ENCODE data around the gene TBC1D22A.

TBC1D22A gene

DNA sequence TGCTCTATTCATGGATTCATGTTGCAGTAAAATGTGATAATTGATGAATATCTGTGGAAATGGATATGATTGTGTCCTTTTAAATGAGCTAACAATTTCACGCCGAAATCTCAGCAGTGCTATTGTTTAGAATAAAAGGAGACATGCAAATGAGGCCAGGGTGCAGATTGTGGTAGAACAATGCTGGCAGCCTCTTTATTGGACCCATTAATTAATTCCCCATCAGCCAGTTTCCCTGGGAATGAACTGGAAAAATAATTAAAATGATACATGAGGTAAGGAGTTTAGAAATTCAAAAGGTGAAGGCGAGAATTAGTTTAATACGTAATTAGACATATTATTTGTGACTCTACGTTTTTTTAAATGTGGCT lies 306.2 kb downstream of the TBC1D22A start:
- DNase-seq: no peak

DNA sequence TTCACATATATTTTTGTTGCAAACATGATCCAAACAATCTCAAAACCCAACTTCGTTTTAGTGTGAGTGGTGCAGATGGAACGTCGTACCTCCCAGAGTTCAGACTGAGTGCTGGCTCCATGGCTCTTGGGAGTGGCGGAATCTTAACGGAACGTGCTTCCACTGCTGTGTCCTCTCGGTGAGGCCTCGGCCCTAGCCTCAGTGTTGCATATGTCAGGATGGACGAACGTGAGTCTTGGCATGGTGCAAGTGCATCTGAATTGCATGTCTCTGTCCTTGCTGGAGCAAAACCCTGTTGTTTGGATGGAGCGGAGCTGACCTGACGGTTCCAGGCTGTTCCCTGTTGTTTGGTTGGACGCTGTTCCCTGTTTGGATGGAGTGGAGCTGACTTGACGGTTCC lies 306.8 kb downstream of the TBC1D22A start:
- no peak for DNase-seq

DNA sequence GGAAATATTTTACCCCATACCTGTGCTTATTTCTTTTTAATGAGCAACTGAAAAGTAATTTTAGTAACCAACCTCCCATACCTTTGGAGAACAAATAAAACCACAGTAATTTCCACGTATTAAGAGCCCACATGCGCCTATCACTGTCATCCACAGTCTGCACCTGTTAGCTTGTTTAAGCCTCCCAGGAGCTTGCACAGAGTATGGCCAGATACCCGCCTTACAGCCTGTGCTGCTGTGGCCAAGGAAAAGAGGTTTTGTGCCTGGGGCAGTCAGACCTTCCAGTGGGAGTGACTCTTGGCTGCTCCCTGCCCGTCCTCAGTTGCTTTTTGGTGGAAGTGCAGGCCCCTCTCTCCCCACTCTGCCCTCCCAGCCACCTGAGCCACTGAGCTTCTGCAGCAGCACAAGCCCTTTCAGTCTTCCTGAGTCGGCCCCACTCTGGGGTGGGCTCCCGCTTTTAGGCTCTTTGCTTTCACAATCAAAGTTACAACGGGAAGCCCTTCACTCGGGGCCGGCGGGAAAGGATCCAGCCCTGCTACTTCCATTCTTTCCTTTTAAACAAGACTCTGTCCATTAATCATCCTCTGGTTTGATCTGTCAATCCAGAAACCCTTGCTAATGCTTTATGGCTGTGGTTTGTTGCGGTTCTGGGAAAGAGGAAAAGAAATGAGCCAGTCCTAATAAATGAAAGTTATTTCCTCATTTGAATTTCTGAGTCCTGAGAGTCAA lies 308.8 kb downstream of the TBC1D22A start:
- no peak for DNase-seq

DNA sequence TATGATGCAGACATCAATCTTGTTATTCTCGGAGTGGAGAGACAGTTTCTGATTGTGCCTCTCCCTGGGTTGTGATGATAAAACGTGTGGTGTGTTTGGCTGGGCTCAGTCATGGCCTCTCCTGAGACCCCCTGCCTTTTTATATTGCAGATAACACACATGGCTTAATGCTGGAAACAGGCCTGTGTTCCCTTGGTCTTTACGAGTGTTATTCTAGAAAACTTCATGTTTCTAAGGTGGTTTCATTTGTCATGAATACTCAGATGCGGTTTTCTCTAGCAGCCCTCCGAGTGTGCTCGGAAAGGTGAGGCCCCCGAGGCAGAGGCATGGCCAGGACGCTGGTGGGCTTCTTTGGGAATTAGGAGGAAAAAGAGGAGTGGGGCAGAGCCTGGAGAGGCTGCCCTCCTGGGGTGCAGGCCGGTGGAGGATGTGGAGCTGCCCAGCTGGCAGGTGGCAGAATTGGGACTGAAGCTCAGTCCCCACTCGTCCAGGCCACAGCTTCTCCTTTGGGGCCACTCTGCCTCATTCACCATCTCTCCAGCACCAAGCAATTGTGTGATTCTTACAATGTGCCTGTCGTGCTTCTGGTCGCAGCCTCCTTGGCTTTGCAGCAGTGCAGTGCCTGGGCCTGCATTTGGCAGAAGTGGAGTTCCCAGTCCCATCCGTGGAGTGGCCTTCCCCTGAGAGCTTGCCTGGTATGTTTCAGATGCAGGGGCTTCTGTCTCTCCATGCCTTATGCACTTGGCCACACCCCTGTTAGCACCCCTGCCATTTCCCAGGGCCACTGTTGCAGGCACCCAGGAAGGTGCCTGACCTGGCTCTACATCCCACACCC lies 309.6 kb downstream of the TBC1D22A start:
- peak; percentile 25 for DNase-seq

DNA sequence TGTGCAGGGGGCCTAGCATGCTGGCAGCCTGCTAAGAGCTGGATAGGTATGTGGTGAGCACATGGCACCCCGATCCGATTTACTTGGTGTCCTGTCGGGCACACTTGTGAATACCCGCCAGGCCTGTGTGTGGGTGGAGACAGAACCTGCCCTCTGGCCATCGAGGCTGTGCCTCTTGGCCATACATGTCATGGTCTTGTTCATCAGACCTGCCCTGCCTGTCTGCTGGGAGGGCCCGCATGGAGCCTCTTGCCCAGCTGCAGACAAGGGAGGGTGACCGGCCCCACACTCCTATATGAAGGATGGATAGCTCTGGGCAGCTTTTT lies 310.2 kb downstream of the TBC1D22A start:
- no peak for DNase-seq

DNA sequence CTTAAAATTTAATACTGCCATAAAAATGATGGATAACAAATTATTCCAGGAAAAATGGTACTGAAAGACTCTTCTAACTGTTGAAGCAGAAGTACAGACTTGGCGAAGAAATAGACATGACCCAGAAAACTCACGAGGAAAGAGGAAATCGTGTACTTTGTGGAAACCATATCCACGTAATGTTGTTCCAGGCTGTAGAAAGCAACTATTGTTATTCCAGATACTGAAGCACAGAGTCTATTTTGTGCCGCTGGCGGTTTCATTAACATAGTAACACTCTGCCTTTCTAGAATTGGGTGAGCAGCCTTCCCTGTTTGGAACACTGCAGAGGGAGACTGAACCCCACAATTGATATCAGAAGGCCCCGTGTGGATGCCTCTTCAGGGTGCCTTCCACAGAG lies 310.6 kb downstream of the TBC1D22A start:
- DNase-seq: no peak

DNA sequence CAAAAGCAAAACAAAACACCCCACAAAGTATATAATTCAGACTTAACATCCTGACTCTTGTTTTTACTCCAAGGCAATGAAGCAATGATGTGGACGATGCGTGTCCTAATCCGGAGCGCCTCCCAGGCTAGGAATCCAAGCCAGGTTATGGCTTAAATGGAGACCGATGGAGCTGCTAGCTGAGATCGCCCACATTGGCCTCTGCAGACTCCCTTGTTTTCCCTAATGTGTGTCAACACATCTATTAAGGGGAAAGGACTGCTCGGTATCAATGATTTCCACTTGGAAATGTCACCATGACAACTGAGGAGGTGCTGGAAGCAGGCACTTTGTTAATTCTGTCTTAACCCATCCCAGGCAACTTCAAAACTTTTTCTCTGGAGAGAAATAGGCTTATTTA lies 311.7 kb downstream of the TBC1D22A start:
- no peak for DNase-seq

DNA sequence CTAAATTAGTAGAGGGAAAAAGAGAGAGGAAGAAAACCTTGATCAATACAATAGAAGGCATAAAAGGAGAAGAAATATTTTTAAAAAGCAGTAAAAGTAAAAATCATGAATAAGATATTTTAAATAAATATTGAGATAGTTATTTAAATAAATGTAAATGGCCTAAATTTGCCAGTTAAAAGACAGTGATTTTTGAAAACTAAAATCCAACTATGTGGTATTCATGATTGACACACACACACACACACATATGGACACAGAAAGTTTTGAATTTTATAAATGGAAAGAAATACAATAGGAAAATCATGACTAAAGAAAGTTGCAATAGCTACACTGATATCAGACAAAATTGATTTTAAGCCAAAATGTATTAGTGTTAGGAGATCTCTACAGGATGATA lies 313.1 kb downstream of the TBC1D22A start:
- no peak for DNase-seq

DNA sequence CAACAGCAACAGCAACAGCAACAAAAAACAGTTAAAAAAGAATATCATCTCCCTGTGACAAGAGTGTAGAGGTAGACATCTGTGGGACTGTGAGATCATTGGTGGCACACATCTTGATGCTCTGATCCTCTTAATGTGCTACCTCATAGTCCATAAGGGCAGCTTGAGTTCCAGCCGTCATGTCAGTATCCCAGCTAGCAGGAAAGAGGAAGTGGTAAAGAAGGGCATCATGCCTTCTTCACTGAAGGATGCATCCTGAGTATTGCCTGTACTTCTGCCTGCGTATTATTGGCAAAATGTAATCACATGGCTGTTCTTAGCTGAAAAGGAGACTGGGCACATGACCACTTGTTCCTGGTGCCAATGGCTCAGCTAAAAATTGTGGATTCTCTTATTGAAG lies 314.3 kb downstream of the TBC1D22A start:
- no peak for DNase-seq

DNA sequence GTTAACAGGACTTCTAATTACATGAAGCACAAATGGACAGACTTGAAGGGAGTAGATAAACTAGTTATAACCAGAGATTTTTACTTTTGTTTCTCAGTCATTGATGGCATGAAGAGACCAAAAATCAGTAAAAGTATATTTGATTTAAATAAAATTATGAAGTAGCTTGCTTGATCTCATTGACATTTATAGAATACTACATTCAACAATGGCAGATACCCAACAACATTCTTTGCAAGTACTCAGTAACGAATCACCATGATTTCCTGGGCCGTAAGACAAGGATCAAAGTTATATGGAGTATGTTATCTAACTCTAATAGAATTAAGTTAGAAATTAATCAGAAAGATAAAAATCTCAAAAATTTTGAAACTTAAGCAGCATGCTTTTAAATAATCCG lies 317.6 kb downstream of the TBC1D22A start:
- DNase-seq: no peak

DNA sequence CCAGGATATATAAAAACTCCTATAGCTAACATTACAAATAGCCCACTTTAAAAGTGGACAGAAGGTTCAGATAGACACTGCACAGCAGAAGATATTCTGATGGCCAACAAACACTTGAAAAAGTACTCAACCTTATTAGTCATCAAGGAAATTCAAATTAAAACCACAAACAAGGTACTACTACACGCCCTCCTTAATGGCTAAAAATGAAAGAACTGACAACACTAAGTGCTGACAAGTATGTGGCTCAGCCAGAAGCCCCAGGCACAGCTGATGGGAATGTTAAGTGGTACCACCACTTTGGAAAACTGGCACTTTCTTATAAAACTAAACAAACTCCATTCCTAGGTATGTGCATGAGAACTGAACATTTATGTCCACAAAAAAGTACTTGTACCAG lies 320.1 kb downstream of the TBC1D22A start:
- DNase-seq: no peak

DNA sequence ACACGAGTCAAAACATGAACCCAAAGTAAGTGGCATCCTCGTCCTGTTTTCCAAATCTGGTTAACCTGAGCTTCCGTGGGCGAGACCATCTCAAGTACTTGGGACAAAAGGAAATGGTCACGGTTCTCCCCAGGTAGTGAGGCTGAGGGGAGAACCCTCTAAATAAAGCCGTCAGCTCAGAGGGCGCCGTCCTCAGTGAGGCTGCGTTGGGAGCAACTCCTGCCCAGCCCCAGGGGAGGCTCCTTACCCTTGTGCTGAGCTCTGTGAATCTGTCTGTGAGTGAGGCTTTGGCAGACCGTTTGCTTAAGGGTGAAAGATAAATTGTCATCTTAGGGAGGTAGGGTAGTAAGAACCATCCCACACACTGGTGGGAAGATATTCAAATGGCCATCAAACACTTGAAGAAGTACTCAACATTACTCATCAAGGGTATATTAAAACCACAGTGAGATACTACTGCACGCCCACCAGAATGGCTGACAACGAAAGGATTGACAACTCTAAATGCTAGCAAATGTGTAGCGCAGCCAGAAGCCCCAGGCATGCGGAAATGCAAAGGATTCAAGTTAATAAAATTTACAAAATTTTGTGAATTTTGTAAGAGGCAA lies 321.0 kb downstream of the TBC1D22A start:
- no peak for DNase-seq

DNA sequence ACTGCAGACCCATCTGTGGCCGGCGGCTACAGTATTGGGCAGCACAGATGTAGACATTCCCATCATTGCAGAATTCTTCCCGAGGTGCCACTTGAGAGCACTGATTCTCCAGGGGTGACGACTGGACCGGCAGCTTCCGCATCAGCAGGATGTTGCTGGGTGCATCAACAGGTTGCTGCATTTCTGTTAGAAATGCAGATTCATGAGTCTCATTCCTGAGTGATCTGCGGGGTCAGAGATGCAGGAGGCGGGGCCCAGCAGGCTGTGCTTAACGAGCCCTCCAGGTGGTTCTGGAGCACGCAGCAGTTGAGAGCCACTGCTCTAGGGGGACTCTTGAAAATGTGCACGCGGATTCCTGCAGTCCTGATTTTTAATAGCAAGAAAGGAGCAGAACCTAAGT lies 321.8 kb downstream of the TBC1D22A start:
- no peak for DNase-seq

DNA sequence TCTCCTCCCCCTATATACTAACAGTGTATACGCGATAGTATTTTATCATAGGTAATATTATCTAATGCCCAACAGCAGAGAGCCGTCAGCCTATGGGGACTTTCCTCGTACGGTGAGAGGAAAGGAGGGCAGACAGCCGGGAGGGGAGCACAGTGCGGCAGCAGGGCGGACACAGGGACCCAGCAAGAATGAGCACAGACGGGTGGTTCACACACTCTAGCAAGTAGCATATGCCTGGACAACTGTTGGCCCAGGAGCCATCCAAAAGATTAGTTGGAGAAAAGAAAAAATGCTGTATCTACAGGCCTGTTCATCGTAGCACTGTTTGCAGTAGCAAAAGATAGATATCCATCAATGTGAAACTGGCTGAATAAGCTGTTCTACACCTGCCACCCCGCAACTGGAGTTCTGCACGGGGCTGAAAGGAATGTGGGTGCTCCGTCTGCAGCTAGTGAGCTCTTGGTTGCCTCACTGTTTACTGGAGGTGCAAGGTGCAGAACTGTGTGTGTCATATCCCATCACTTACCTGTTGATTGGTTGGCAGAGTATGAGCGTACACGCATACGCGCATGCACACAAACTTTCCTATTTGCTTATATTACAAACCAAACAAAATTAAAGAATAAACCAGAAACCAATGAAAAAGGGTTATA lies 324.3 kb downstream of the TBC1D22A start:
- DNase-seq: no peak

DNA sequence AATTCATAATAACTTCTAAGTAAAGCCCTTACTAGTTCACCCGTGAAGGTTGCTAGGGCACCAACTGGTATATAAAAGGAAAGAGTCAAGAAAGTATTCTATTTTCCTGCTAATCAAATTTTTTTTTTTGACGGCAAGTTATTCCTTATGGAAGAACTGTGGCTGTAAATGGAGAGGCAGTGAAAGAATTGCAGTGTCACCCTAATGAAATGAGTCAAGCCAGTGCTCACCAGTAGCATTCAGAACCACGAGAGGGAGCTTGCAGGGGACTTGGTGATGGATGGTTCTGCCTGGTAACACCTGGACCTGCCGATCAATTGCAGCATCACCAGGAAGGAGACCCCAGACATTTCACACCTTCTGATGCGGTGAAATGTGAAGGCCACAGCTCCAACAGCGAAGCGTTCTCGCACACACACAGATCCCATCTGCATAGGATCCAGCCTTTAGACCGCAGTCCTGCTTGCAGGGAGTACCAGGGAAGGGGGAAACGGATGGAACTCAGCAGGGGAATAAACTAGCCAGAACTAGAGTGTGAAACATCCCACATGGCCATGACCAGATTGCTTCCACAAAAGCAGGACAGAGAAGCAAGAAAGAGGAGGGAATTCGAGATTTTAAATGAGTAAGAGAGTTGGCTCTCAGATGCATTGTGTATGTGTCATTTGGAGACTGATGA lies 326.2 kb downstream of the TBC1D22A start:
- no peak for DNase-seq

DNA sequence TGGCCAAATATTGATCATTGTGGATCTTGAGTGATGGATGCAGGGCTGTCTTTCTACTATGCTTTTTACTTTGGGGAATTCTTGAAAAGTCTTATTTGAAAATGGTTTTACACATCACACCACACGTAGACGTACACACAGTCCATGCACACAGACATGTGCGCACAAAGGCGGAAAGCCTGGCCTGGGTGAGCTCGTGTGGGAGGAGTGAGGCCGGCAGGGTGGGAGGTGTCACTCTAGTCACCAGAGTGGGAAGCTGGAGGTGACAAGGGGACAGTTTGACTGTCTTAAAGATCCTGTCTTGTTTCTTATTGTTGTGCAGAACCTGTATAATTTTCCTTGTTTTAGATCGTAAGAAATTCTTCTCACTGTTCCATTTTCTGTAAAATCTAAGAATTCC lies 326.9 kb downstream of the TBC1D22A start:
- DNase-seq: no peak

DNA sequence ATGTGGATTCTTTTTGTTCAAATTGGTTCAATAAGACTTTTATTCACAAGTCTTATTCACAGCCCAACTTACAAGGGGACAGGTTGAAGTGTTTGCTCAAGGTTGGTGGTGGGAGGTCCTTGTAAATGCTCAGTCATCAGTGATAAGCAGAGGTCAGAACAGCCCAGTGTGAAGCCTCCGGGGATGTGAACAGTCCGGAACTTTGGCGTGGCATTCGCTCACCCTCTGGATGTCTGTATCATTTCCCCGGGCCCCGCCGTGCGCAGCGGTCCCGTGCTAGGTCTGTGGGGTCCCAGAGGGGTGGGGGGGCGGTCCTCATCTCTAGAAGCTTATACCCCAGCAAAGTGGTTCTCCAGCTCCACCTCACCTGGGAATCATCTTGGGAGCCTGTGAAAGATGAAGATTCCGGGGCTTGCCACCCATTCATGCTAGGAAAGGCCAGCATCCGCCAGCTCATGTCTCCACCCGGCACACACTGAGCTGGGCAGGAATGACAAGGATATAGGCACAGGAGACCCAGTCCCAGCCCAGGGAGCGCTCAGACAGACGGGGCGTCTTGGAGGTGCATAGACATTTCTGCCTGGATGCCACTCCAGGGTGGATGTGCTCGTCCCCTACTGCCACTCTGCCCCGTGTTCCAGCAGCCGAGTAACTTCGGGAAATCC lies 327.5 kb downstream of the TBC1D22A start:
- DNase-seq: no peak

DNA sequence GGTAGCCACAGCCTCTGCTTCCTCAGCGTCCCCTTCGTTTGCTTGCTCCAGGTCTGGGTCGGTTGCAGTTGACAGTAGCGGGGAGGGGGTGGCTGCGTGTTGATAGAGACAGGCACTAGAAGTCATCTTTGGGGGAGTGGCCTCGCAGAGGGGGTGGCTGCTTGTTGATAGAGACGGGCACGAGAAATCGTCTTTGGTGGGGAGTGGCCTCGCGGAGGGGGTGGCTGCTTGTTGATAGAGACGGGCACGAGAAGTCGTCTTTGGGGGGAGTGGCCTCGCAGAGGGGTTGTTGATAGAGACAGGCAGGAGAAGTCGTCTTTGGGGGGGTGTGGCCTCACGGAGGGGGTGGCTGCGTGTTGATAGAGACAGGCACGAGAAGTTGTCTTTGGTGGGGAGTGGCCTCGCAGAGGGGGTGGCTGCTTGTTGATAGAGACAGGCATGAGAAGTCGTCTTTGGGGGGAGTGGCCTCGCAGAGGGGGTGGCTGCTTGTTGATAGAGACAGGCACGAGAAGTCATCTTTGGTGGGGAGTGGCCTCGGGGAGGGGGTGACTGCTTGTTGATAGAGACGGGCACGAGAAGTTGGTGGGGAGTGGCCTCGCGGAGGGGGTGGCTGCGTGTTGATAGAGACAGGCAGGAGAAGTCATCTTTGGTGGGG lies 328.3 kb downstream of the TBC1D22A start:
- DNase-seq: peak; percentile 75

DNA sequence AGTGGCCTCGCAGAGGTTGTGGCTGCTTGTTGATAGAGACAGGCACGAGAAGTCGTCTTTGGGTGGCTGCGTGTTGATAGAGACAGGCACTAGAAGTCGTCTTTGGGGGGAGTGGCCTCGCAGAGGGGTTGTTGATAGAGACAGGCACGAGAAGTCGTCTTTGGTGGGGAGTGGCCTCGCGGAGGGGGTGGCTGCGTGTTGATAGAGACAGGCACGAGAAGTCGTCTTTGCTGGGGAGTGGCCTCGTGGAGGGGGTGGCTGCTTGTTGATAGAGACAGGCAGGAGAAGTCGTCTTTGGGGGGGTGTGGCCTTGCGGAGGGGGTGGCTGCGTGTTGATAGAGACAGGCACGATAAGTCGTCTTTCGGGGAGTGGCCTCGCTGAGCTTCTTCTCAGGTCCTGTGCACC lies 328.8 kb downstream of the TBC1D22A start:
- no peak for DNase-seq

DNA sequence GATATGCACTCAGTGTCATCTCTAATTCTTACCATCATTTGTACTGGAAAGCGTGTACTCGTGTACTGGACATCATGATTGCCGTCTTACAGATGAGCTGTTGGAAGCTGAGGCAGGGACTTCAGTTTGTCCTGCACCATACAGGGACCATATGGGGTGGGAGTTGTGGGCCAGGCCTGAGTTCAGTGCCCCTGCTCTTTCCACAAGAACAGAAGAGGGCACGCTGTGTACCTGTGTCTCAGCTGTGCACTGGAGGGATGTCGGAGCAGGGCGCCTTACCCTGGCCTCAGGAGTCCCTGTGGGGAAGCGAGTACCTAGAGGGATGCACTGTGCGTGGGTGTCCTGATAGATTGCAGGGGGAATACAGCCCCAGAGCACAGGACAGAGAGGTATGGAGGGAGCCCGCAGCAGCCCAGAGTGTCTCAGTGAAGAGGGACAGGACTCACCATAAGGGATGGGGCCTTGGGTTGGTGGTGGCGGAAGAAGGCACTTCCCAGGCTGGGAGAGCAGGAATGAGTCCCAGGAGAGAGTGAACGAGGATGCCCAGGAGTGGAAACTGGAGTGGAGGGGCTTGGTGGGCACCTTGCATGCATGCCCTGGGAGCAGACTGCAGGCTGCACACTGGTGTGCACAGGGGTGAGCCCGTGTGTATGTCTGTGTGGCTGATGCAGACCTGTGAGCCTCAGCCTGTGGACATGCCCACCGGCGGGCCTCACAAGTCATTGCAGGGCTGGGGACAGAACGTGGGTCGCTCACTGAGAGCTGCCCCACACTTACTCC lies 329.7 kb downstream of the TBC1D22A start:
- no peak for DNase-seq

DNA sequence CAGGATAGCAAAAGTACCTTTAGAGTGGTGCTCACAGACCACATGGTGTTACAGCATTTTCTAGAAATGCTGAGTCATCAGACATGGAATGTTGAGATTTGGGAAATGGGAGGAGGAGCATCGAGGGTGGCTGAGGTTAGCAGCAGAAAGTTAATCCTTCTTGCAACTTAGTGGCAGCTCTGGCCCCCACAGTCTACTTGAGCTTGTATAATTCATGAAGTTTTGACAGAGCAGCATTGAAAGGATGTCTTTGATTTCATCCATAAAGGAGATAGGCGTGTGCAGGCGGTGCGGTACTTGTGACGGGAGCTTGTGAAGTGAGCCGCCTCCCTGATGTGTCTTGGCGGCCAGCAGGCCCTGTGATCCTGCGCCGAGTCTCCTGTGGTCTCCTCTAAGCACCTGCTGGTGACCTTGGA lies 330.5 kb downstream of the TBC1D22A start:
- DNase-seq: no peak

Data from hematopoietic multipotent progenitor cell treated with erythropoietin and hydrocortisone succinate and interleukin-3 and kit ligand, for 4 days (in vitro differentiated cells).